ENCODE data around the gene DTX1. TPM values are rescaled to one million over a fixed set of nuclear protein-coding genes. Genes with fewer than 3 reads are reported as not detected.

The DTX1 gene
- total and polyA plus RNA-seq, 8 donors = 0.43 to 6.2 (median 1.9) TPM

DNA sequence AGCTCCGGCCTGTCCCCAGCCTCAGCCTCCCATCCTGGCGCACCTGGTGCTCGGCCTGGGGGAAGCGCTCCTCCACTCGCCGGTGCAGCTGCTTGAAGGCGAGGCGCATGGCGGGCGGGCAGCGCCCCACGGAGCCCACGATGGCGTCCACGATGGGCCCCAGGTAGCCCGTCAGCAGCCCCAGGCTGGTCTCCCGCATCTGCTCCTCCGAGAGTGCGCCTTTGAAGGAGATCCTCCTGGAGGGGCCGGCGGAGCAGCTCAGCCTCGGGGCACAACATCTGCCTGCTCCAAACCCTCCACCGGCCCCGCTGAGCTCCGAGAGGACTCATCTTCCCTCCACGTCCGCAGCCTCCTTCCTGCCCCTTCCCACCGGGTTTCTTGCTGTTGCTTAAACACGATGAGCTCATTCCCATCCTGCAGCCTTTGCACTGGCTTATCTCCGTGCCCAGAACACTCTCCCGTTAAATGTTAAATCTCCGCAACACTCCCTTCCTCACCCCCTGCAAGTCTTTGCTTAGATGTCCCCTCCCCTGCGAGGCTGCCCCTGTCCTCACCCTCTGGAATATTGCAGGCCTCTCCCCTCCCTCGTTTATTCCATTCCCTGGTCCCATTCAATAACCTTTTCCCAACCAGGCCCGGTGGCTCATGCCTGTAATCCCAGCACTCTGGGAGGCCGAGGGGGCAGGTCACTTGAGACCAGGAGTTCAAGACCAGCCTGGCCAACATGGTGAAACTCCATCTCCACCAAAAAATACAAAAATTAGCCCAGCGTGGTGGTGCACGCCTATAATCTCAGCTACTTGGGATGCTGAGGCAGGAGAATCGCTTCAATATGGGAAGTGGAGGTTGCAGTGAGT, 55.7 kb downstream of the DTX1 start:
- WGBS, 5 donors = 62 to 79% (median 78%) methylated on average over 28 to 39 of the region's 39 CpGs
- no peak for DNase-seq
- no peak for TF ChIP-seq POLR2A (IDR thresholded peaks at IDR 0.05)
- TF ChIP-seq EP300 (IDR thresholded peaks at IDR 0.05) = no peak
- no peak for TF ChIP-seq POLR2AphosphoS5 (IDR thresholded peaks at IDR 0.05)
- TF ChIP-seq, protein P1, sequence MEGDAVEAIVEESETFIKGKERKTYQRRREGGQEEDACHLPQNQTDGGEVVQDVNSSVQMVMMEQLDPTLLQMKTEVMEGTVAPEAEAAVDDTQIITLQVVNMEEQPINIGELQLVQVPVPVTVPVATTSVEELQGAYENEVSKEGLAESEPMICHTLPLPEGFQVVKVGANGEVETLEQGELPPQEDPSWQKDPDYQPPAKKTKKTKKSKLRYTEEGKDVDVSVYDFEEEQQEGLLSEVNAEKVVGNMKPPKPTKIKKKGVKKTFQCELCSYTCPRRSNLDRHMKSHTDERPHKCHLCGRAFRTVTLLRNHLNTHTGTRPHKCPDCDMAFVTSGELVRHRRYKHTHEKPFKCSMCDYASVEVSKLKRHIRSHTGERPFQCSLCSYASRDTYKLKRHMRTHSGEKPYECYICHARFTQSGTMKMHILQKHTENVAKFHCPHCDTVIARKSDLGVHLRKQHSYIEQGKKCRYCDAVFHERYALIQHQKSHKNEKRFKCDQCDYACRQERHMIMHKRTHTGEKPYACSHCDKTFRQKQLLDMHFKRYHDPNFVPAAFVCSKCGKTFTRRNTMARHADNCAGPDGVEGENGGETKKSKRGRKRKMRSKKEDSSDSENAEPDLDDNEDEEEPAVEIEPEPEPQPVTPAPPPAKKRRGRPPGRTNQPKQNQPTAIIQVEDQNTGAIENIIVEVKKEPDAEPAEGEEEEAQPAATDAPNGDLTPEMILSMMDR (IDR thresholded peaks at IDR 0.05) = no peak
- Histone ChIP-seq H3K9me3 (no peaks in the 10 kb centered on the region), H3K36me3 (peaks cover 0 to 26% (median 2%) of the 10 kb centered on the region in 4 donors), H3K27me3 (peaks cover 0 to 30% (median 0%) of the 10 kb centered on the region in 3 donors), H3K4me1 (no peaks in the 10 kb centered on the region), H3K4me3 (no peak overlapping the region), H3K27ac (no peak overlapping the region)
- intact Hi-C loops (cut with DNase I; ENCODE audit: low total_unique reads) = no loop called here

DNA sequence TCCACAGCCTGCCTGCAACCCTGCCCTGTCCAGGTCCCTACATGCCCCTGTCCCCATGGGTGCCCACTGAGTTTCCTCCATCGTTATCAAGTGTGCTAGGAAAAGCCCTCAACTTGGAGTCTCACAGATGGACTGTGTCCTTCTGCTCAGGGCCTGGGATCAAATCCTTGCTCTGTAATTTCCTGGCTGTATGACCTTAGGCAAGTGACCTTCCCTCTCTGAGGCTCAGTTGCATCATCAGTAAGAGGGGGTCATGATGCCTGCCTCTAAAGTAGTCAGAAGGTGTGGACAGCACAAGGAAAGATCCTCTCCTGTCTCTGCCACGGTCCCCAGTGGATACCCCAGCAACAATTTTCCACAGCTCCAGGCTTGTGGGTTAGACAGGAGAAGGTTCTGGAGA, 56.9 kb downstream of the DTX1 start:
- Histone ChIP-seq H3K4me3 (no peak overlapping the region), H3K4me1 (no peaks in the 10 kb centered on the region), H3K27ac (no peak overlapping the region), H3K36me3 (peaks cover 0 to 19% (median 0%) of the 10 kb centered on the region in 4 donors), H3K27me3 (peaks cover 0 to 30% (median 0%) of the 10 kb centered on the region in 3 donors), H3K9me3 (no peaks in the 10 kb centered on the region)
- intact Hi-C loops (cut with DNase I; ENCODE audit: low total_unique reads) = no loop called here
- TF ChIP-seq EP300 (IDR thresholded peaks at IDR 0.05) (no peak), POLR2AphosphoS5 (IDR thresholded peaks at IDR 0.05) (no peak), POLR2A (IDR thresholded peaks at IDR 0.05) (no peak)
- TF ChIP-seq, protein P1 (IDR thresholded peaks at IDR 0.05) = no peak
- DNase-seq = no peak
- 61 to 89% (median 86%) methylated on average over 2 of the region's 2 CpGs for WGBS, 5 donors

DNA sequence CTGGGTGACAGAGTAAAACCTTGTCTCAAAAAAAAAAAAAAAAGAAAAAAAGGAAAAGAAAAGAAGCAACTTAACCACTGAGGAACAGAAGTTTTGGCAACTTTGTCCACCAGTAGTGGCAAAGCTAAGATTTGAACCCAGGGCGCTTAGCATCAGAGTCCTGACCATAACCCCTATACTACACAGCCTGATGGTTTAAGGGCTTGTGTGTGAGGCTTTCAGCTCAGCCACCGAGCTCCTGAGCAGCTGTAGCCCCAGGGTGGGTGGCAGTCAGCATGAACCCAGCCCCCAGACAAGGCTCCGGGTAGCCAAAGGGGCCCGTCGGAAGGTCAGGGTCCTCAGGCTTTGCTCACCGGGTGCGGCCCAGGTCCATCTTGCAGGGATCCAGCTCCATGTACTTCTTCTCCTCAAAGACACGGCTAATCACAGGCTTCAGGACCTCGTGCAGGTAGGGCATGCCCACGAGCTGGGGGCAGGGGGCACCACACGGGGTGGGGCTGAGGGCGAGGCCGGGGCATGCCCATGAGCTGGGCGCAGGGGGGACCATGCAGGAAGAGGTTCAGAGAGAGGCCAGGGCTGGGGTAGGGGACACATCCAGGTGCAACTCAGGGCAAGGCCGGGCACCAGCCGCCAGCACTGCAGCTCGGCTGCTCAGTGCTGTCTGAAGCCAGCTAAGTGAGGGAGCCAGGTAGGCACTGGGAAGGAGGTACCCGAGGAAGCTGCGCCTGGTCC, 58.1 kb downstream of the DTX1 start:
- H3K36me3 ChIP-seq = peaks cover 0 to 19% (median 0%) of the 10 kb centered on the region in 4 donors
- H3K9me3 ChIP-seq = no peaks in the 10 kb centered on the region
- H3K4me3 ChIP-seq = no peak overlapping the region
- no peak for TF ChIP-seq POLR2AphosphoS5 (IDR thresholded peaks at IDR 0.05)
- TF ChIP-seq, protein P1 (IDR thresholded peaks at IDR 0.05) = no peak
- TF ChIP-seq EP300 (IDR thresholded peaks at IDR 0.05) = no peak
- TF ChIP-seq POLR2A (IDR thresholded peaks at IDR 0.05) = no peak
- H3K4me1 ChIP-seq = no peaks in the 10 kb centered on the region
- DNase-seq = no peak
- WGBS, 5 donors = 81 to 92% (median 89%) methylated on average over 13 to 19 of the region's 19 CpGs
- intact Hi-C loops (cut with DNase I; ENCODE audit: low total_unique reads) = no loop called here
- H3K27me3 ChIP-seq = peaks cover 0 to 39% (median 0%) of the 10 kb centered on the region in 3 donors
- H3K27ac ChIP-seq = no peak overlapping the region

DNA sequence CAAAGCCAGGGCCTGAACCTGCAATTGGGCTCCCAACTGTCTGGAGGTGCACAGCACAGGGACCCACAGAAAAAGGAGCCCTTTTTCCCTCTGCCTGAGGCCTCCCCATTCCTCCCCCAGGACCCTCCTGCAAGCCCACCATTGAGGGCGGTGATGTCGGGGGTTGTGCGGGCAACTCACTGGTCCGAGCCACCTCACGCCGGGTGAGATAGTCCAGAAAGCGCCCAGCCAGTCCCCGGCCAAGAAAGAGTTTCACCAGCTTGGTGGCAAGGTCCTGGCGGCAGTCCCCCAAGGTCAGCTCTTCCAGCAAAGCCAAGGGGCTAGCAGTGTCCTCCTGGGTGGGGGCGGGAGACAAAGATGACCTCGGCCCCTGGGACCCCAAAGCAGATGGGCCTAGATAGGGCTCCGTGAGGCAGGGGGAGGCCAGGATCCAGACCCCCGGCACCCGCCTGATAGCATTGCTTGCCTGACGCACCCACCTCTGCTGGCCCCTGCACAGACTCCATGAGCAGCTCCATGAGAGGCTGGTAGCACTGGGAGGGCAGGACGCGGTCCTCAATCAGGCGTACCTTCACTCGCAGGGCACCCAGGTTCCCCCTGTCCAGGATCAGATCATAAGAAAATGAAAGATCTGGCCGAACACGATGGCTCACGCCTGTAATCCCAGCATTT, 59.1 kb downstream of the DTX1 start:
- intact Hi-C loops (cut with DNase I; ENCODE audit: low total_unique reads) = no loop called here
- 79 to 95% (median 86%) methylated on average over 19 to 22 of the region's 22 CpGs for WGBS, 5 donors

More for the DNA sequence above, 59.1 kb downstream of the DTX1 start:
- peaks cover 0 to 19% (median 0%) of the 10 kb centered on the region in 4 donors for H3K36me3 ChIP-seq
- no peak for TF ChIP-seq POLR2AphosphoS5 (IDR thresholded peaks at IDR 0.05)
- TF ChIP-seq POLR2A (IDR thresholded peaks at IDR 0.05) = no peak
- TF ChIP-seq EP300 (IDR thresholded peaks at IDR 0.05) = no peak
- TF ChIP-seq, protein P1 (IDR thresholded peaks at IDR 0.05) = no peak
- H3K27ac ChIP-seq = no peak overlapping the region
- H3K4me3 ChIP-seq = no peak overlapping the region
- H3K4me1 ChIP-seq = no peaks in the 10 kb centered on the region
- no peaks in the 10 kb centered on the region for H3K9me3 ChIP-seq
- no peak for DNase-seq
- H3K27me3 ChIP-seq = peaks cover 0 to 49% (median 0%) of the 10 kb centered on the region in 3 donors

Measured in stomach (tissue), 9 donors.